H9 (cell line): ENCODE measurements around the gene MRAS. TPM values are rescaled to one million over a fixed set of nuclear protein-coding genes. Genes with fewer than 3 reads are reported as not detected.

Source experiments
- DNase-seq: peaks from one replicate; pipeline ENCODE4 v3.0.0-alpha.2; 2017
- H2AFZ ChIP-seq: one replicate; pipeline ENCODE4 v1.6.1; 2013; ENCODE audit warnings: mild to moderate bottlenecking, low read length, control low read depth, moderate library complexity
- H2AK5ac ChIP-seq: 2 replicates; pipeline ENCODE4 v1.6.1; 2013; ENCODE audit warnings: low read length, control low read depth, mixed read lengths; ENCODE audit not compliant: insufficient read length
- H2BK120ac ChIP-seq: one replicate; pipeline ENCODE4 v1.6.1; 2013; ENCODE audit warnings: low read depth, mild to moderate bottlenecking, low read length, control low read depth, inconsistent platforms; ENCODE audit not compliant: poor library complexity, severe bottlenecking
- H2BK12ac ChIP-seq: 2 replicates; pipeline ENCODE4 v1.6.1; 2013; ENCODE audit warnings: low read length, control low read depth, mixed read lengths, low read depth; ENCODE audit not compliant: insufficient read length
- H2BK15ac ChIP-seq: 2 replicates; pipeline ENCODE4 v1.6.1; 2013; ENCODE audit warnings: low read depth, low read length, control low read depth
- H2BK20ac ChIP-seq: one replicate; pipeline ENCODE4 v1.6.1; 2013; ENCODE audit warnings: low read depth, mild to moderate bottlenecking, low read length, control low read depth, inconsistent platforms; ENCODE audit not compliant: poor library complexity, severe bottlenecking
- H2BK5ac ChIP-seq: 2 replicates; pipeline ENCODE4 v1.6.1; 2013; ENCODE audit warnings: low read length, control low read depth, mixed read lengths; ENCODE audit not compliant: insufficient read length
- H3K14ac ChIP-seq: 2 replicates; pipeline ENCODE4 v1.6.1; 2013; ENCODE audit warnings: low read length, control low read depth; ENCODE audit not compliant: insufficient read depth
- H3K18ac ChIP-seq: 2 replicates; pipeline ENCODE4 v1.6.1; 2013; ENCODE audit warnings: low read depth, mild to moderate bottlenecking, mixed read lengths, low read length, control low read depth; ENCODE audit not compliant: insufficient read length
- H3K23ac ChIP-seq: 2 replicates; pipeline ENCODE4 v1.6.1; 2013; ENCODE audit warnings: low read length, control low read depth, mixed read lengths, low read depth; ENCODE audit not compliant: insufficient read length
- H3K23me2 ChIP-seq: 2 replicates; pipeline ENCODE4 v1.6.1; 2013; ENCODE audit warnings: low read depth, mild to moderate bottlenecking, mixed read lengths, low read length, control low read depth; ENCODE audit not compliant: insufficient read length, poor library complexity, severe bottlenecking
- H3K27ac ChIP-seq: 2 replicates; pipeline ENCODE4 v1.5.1; 2013; ENCODE audit warnings: low read length, control low read depth, mixed read lengths, low read depth; ENCODE audit not compliant: insufficient read length
- H3K27me3 ChIP-seq: 2 replicates; pipeline ENCODE4 v1.6.1; 2013; ENCODE audit warnings: low read length, control low read depth, inconsistent platforms; ENCODE audit not compliant: insufficient read depth
- H3K4ac ChIP-seq: 2 replicates; pipeline ENCODE4 v1.6.1; 2013; ENCODE audit warnings: low read depth, mild to moderate bottlenecking, control low read depth, inconsistent platforms, low read length, moderate library complexity
- H3K4me1 ChIP-seq: 2 replicates; pipeline ENCODE4 v1.6.1; 2013; ENCODE audit warnings: low read length, control low read depth, inconsistent platforms; ENCODE audit not compliant: insufficient read depth
- H3K4me2 ChIP-seq: 2 replicates; pipeline ENCODE4 v1.6.1; 2013; ENCODE audit warnings: low read length, control low read depth, mixed read lengths; ENCODE audit not compliant: insufficient read length, insufficient read depth
- H3K56ac ChIP-seq: 2 replicates; pipeline ENCODE4 v1.6.1; 2013; ENCODE audit warnings: low read depth, mild to moderate bottlenecking, mixed read lengths, low read length, control low read depth; ENCODE audit not compliant: insufficient read length
- H3K79me1 ChIP-seq: 2 replicates; pipeline ENCODE4 v1.6.1; 2013; ENCODE audit warnings: low read depth, mild to moderate bottlenecking, moderate library complexity, low read length, control low read depth, inconsistent platforms; ENCODE audit not compliant: insufficient read depth, poor library complexity, severe bottlenecking
- H3K79me2 ChIP-seq: 2 replicates; pipeline ENCODE4 v1.6.1; 2013; ENCODE audit warnings: low read length, control low read depth, inconsistent platforms; ENCODE audit not compliant: insufficient read depth
- H3K9ac ChIP-seq: 2 replicates; pipeline ENCODE4 v1.6.1; 2013; ENCODE audit warnings: low read length, control low read depth, mixed read lengths; ENCODE audit not compliant: insufficient read length; ENCODE audit errors: extremely low read depth
- H3K9me3 ChIP-seq: one replicate; pipeline ENCODE4 v1.6.1; 2013; ENCODE audit warnings: low read depth, low read length, inconsistent platforms; ENCODE audit not compliant: control insufficient read depth
- H3T11ph ChIP-seq: one replicate; pipeline ENCODE4 v1.6.1; 2013; ENCODE audit warnings: mild to moderate bottlenecking, low read length, control low read depth, inconsistent platforms
- H4K20me1 ChIP-seq: one replicate; pipeline ENCODE4 v1.6.1; 2013; ENCODE audit not compliant: control insufficient read depth, insufficient read length, insufficient read depth
- H4K5ac ChIP-seq: 2 replicates; pipeline ENCODE4 v1.6.1; 2013; ENCODE audit warnings: low read depth, mild to moderate bottlenecking, mixed read lengths, low read length, control low read depth; ENCODE audit not compliant: insufficient read length
- H4K8ac ChIP-seq: replicated peaks from 2 replicates; pipeline ENCODE4 v1.6.1; 2013; ENCODE audit warnings: low read length, control low read depth, mixed read lengths, low read depth; ENCODE audit not compliant: insufficient read length
- H4K91ac ChIP-seq: 2 replicates; pipeline ENCODE4 v1.6.1; 2013; ENCODE audit warnings: low read depth, mild to moderate bottlenecking, moderate library complexity, mixed read lengths, low read length, control low read depth; ENCODE audit not compliant: insufficient read length
- H3K27ac Mint-ChIP-seq, 3 experiments: 2 replicates in 2 of 3; 3 replicates in 1 of 3; pipeline ENCODE4 v1.8.0; 2020 to 2021; ENCODE audit warnings: mixed read lengths in 3 of 3, mild to moderate bottlenecking in 1 of 3, moderate library complexity in 1 of 3
- H3K27me3 Mint-ChIP-seq: 2 replicates; pipeline ENCODE4 v1.8.0; 2021; ENCODE audit warnings: low read depth, mild to moderate bottlenecking, moderate library complexity, mixed read lengths
- H3K36me3 Mint-ChIP-seq, 3 experiments: 2 replicates in 2 of 3; 3 replicates in 1 of 3; pipeline ENCODE4 v1.8.0; 2020 to 2021; ENCODE audit warnings: low read depth in 3 of 3, mixed read lengths in 3 of 3; ENCODE audit not compliant: insufficient read depth in 1 of 3
- H3K4me1 Mint-ChIP-seq, 2 experiments: 2 replicates each; pipeline ENCODE4 v1.8.0; 2020; ENCODE audit warnings: mixed read lengths in 2 of 2
- H3K4me3 Mint-ChIP-seq, 2 experiments: 2 replicates in 1 of 2; 3 replicates in 1 of 2; pipeline ENCODE4 v1.8.0; 2020 to 2021; ENCODE audit warnings: mild to moderate bottlenecking in 2 of 2, mixed read lengths in 2 of 2, moderate library complexity in 1 of 2
- H3K9me3 Mint-ChIP-seq, 2 experiments: 2 replicates in 1 of 2; 3 replicates in 1 of 2; pipeline ENCODE4 v1.8.0; 2020; ENCODE audit warnings: mild to moderate bottlenecking in 2 of 2, mixed read lengths in 2 of 2, moderate library complexity in 1 of 2
- WGBS: extraction: QIAGEN DNeasy Blood & Tissue Kit; methylation state at CpG from one replicate; pipeline ENCODE4 v1.1.7; 2013; ENCODE audit warnings: missing lambda C conversion rate, low lambda C conversion rate, mixed read lengths; ENCODE audit not compliant: insufficient read length; ENCODE audit errors: extremely low coverage; 5-methylcytosine and 5-hydroxymethylcytosine counted together
- total RNA-seq: library from RNA; stranded (reverse); gene quantifications from 2 replicates; pipeline ENCODE4 v1.2.1, GENCODE V29; 2021
- TF ChIP-seq, protein P1 (sequence below): fragments of 200-600 bp; sonication (generic); conservative IDR thresholded peaks from 3 replicates; pipeline ENCODE4 v1.8.0; 2021; ENCODE audit warnings: antibody characterized with exemption, mild to moderate bottlenecking

MRAS gene
- total RNA-seq, 1 experiment from 2014 or later, result 10.9 TPM

DNA sequence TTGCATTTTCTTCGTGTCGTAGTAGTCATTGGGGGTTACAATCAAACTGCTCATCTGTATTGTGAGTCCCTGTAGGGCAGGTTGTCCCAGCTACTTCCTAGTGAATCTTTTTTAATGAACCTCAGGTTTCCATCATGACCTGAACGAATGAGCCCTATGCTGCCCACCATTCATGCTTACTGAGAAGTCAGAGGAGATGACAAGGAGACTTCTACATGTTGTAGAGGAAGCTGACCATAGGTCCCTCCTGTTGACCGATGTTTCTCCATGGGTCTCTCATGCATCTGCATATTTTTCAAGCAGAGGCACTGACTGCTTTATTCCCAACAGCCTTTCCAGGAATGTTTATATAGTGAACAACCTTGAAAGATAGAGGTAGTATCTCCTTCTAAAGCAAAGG, 13.8 kb upstream of the MRAS start:
- H4K5ac ChIP-seq, result no peak overlapping the region
- no peaks in the 10 kb centered on the region for H3K9me3 ChIP-seq
- H3K56ac ChIP-seq, result no peak overlapping the region
- no peak overlapping the region for H2BK20ac ChIP-seq
- H3K14ac ChIP-seq, result no peak overlapping the region
- no peak overlapping the region for H3K9ac ChIP-seq
- no peak overlapping the region for H3K4ac ChIP-seq
- H2AK5ac ChIP-seq, result no peak overlapping the region
- no peaks in the 10 kb centered on the region for H4K20me1 ChIP-seq
- no peak overlapping the region for H3T11ph ChIP-seq
- H3K4me2 ChIP-seq, result no peak overlapping the region
- no peaks in the 10 kb centered on the region for H3K79me1 ChIP-seq
- no peak overlapping the region for H4K8ac ChIP-seq
- peaks cover 3% of the 10 kb centered on the region for H3K23me2 ChIP-seq
- H3K18ac ChIP-seq, result no peak overlapping the region
- no peaks in the 10 kb centered on the region for H3K79me2 ChIP-seq
- no peak overlapping the region for H3K4me3 Mint-ChIP-seq
- TF ChIP-seq, protein P1, sequence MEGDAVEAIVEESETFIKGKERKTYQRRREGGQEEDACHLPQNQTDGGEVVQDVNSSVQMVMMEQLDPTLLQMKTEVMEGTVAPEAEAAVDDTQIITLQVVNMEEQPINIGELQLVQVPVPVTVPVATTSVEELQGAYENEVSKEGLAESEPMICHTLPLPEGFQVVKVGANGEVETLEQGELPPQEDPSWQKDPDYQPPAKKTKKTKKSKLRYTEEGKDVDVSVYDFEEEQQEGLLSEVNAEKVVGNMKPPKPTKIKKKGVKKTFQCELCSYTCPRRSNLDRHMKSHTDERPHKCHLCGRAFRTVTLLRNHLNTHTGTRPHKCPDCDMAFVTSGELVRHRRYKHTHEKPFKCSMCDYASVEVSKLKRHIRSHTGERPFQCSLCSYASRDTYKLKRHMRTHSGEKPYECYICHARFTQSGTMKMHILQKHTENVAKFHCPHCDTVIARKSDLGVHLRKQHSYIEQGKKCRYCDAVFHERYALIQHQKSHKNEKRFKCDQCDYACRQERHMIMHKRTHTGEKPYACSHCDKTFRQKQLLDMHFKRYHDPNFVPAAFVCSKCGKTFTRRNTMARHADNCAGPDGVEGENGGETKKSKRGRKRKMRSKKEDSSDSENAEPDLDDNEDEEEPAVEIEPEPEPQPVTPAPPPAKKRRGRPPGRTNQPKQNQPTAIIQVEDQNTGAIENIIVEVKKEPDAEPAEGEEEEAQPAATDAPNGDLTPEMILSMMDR, result no peak
- no peak overlapping the region for H4K91ac ChIP-seq
- no peak overlapping the region for H2BK12ac ChIP-seq
- H3K36me3 Mint-ChIP-seq, result no peaks in the 10 kb centered on the region
- H3K27ac ChIP-seq, result no peak overlapping the region
- no peak for DNase-seq
- H3K9me3 Mint-ChIP-seq, result no peaks in the 10 kb centered on the region
- no peak overlapping the region for H3K27ac Mint-ChIP-seq
- H3K23ac ChIP-seq, result no peak overlapping the region
- no peak overlapping the region for H2BK15ac ChIP-seq
- WGBS, result no CpG with 5 or more reads among the region's 4 CpGs
- peaks cover 32 to 38% of the 10 kb centered on the region in 2 experiments for H3K4me1 Mint-ChIP-seq
- H2BK120ac ChIP-seq, result no peak overlapping the region
- H3K27me3 Mint-ChIP-seq, result peaks cover 2% of the 10 kb centered on the region
- no peak overlapping the region for H2BK5ac ChIP-seq
- H3K27me3 ChIP-seq, result no peaks in the 10 kb centered on the region
- H3K4me1 ChIP-seq, result peaks cover 13% of the 10 kb centered on the region; the same call in 1 of the 2 replicates
- H2AFZ ChIP-seq, result no peak overlapping the region
